AG10803 (cell line): ENCODE data around the gene BCAS3.
"Not testable (repeated sequence)": the region's sequence is repeated elsewhere in the genome, so short reads cannot be mapped to it uniquely, and the experiment has no call there.

ENCODE experiments used
- DNase-seq: peaks from one replicate; pipeline ENCODE4 v3.0.0; 2010; ENCODE audit warnings: low read depth
- H3K4me3 ChIP-seq: 2 replicates; pipeline ENCODE4 v1.5.1; 2011; ENCODE audit warnings: mild to moderate bottlenecking, low read length, control low read depth
- TF ChIP-seq, protein P1 (sequence below): conservative IDR thresholded peaks from 2 replicates; pipeline ENCODE4 v1.5.1; 2011; ENCODE audit warnings: mild to moderate bottlenecking, low read length, control low read depth, inconsistent platforms

The BCAS3 gene

DNA sequence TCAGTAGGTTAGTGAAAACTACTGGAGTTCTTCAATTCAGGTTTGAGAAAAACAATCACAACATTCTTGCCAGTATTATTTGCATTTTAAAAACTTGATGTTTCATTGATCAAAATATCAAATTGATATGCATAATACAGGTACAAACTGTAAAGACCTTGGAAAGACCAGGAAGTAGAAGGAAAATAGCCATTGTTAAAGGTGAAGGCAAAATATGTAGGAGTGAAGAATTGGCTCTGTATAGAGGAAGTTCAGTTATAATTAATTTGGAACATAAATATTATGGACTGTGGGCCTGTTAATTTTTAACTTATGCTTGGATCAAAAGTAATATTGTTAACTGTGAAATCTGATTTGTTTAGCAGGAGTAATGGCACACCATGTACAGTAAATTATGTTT lies 112.6 kb downstream of the BCAS3 start:
- no peak for DNase-seq
- TF ChIP-seq, protein P1, sequence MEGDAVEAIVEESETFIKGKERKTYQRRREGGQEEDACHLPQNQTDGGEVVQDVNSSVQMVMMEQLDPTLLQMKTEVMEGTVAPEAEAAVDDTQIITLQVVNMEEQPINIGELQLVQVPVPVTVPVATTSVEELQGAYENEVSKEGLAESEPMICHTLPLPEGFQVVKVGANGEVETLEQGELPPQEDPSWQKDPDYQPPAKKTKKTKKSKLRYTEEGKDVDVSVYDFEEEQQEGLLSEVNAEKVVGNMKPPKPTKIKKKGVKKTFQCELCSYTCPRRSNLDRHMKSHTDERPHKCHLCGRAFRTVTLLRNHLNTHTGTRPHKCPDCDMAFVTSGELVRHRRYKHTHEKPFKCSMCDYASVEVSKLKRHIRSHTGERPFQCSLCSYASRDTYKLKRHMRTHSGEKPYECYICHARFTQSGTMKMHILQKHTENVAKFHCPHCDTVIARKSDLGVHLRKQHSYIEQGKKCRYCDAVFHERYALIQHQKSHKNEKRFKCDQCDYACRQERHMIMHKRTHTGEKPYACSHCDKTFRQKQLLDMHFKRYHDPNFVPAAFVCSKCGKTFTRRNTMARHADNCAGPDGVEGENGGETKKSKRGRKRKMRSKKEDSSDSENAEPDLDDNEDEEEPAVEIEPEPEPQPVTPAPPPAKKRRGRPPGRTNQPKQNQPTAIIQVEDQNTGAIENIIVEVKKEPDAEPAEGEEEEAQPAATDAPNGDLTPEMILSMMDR: no peak
- H3K4me3 ChIP-seq: no peak overlapping the region

DNA sequence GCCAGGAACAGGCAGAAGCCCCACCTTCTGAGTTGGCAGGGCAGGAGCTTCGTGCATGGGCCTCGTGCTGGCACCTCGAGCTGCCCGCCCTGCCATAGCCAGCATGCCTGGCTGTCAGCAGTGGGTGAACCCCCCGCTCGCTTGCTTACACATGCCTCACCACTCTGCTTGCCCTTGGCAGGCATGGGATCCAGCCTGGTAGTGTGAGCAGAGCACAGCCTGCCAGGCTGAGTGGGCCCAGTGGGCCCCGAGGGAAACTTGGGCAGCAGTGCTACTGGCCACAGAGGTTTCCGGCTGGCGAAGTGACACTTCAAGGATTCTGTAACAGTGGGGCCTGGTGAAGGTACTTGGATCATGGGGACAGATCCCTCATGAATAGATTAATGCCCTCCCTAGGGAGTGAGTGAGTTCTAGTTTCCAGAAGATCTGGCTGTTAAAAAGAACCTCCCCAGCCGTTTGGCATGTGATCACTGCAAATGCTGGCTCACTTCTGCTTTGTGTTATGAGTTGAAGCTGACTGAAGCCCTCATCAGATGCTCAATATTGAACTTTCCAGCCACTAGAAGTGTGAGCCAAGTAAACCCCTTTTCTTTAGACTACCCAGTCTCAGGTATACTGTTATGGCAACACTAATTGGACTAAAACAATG lies 114.7 kb downstream of the BCAS3 start:
- TF ChIP-seq, protein P1: no peak
- no peak overlapping the region for H3K4me3 ChIP-seq
- peak; percentile 13 for DNase-seq

DNA sequence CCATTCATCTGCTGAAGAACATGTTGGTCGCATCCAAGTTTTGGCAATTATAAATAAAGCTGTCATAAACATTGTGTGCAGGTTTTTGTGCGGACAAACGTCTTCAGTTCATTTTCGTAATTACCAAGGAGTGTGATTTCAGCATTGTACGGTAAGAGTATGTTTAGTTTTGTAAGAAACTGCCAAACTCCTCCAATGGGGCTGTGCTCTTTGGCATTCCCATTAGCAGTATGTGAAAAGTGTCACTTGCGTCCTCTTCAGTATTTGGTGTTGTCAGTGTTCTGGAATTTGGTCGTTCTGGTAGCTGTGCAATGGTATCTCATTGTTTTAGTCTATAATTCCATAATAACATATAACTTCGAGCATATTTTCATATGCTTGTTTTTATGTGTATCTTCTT lies 120.9 kb downstream of the BCAS3 start:
- TF ChIP-seq, protein P1: no peak
- DNase-seq: no peak
- no peak overlapping the region for H3K4me3 ChIP-seq

DNA sequence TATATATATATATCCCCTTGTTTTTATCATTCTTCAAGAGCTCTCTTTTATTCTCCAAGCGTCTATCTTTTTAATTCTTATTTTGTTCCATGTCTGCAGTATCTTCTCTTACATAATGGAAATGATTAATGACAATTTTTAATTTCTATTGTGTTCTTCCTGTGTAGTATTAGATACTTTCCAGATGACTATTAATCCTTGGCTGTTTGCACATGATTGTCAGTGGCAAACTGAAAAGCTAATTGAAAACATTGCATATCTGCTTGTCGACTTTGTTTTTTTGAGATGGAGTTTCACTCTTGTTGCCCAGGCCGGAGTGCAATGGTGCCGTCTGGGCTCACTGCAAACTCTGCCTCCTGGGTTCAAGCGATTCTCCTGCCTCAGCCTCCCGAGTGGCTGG lies 124.7 kb downstream of the BCAS3 start:
- no peak overlapping the region for H3K4me3 ChIP-seq
- TF ChIP-seq, protein P1: no peak
- peak; percentile 19 for DNase-seq

DNA sequence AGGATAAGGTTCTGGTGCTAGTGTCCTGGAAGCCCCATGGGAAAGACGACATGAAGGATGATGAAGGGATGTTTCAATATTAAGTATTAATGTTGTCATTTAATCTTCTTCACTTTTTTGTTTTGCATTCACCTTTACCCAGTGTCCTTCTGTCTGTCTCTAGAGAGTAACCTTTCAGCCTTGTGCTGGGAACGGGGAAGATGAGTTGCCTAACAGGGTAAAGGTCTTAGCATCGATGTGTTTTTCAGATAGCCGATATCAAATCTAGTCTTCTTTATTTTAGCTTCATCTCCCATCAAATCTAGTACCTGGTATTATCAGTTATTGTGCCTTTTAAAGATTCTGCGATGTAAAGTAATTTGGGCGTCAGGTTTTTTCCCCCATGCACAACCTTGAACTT lies 125.4 kb downstream of the BCAS3 start:
- TF ChIP-seq, protein P1: no peak
- DNase-seq: no peak
- no peak overlapping the region for H3K4me3 ChIP-seq

DNA sequence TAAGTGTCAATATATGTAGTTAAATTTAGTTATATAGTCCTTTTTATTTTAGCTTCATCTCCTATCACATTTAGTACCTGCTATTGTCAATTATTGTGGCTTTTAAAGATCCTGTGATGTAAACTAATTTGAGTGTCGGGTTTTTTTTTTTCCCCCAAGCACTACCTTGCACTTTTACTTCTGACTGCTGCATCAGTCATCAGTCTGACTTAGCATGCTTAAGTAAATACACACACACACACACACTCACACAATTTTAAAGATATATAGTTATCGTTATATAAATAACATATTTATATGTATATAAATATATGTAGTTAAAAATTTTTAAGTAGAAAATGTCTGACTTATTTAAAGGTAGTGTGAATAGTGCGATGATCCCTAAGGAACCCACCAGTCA lies 127.2 kb downstream of the BCAS3 start:
- DNase-seq: no peak
- no peak overlapping the region for H3K4me3 ChIP-seq
- TF ChIP-seq, protein P1: no peak

DNA sequence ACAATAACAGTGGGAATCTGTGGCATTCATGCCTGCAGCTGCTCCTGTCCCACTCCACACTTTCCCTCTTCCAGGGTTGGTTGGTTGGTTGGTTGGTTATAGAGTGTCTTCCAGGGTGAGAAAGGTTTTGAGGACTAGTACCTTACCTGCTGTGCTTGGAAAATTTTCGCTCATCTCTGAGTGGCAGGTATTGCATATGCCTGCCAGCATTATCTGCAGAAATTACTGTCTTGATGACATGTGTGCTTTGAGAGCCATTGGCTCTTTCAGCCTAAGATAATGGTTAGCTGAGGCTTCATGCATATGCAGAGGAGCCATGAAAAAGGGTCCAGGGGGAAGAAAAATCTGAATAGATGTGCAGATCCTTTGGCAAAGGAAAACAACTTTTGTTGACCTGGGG lies 131.8 kb downstream of the BCAS3 start:
- no peak overlapping the region for H3K4me3 ChIP-seq
- no peak for DNase-seq
- TF ChIP-seq, protein P1: no peak

DNA sequence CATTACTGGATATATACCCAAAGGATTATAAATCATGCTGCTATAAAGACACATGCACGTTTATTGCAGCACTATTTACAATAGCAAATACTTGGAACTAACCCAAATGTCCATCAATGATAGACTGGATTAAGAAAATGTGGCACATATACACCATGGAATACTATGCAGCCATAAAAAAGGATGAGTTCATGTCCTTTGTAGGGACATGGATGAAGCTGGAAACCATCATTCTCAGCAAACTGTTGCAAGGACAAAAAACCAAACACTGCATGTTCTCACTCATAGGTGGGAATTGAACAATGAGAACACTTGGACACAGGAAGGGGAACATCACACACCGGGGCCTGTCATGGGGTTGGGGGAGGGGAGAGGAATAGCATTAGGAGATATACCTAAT lies 137.3 kb downstream of the BCAS3 start:
- DNase-seq, H3K4me3 ChIP-seq: not testable (repeated sequence)
